NCI-H1105 treated with DMSO at 0.1 percent for 48 hours (cell line): ENCODE data around the gene LRRC26.

Source experiments
- DNase-seq: peaks from one replicate; lab custom pipeline; 2025; lab: John Stamatoyannopoulos, UW

The LRRC26 gene

DNA sequence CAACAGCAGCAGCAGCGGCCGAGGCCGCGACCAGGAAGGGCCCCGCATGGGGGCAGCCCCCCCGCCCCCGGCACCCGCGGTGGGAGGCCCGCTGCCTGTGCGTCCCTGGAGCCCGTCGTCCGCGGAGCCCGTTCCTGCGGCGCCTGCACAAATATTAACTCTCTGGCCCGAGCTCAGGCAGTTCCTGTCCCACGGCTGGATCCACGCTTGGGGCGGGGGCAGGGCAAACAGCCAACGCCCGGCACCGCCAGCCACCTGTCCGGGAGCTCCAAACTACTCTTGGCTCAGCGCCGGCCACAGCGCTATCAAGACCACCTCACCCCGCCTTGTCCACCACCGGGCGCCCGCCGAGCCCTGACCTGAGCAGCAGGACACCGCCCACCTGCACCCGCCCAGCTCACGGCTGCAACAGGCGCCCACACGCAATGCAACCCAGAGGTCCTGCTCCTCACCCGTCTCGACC, at the start of gene LRRC26:
Gene LRRC26 (minus strand): TSS at position 156 of the 463 bp plus-strand sequence. CDS start 108 bp downstream, at position 48.
- no peak for DNase-seq

DNA sequence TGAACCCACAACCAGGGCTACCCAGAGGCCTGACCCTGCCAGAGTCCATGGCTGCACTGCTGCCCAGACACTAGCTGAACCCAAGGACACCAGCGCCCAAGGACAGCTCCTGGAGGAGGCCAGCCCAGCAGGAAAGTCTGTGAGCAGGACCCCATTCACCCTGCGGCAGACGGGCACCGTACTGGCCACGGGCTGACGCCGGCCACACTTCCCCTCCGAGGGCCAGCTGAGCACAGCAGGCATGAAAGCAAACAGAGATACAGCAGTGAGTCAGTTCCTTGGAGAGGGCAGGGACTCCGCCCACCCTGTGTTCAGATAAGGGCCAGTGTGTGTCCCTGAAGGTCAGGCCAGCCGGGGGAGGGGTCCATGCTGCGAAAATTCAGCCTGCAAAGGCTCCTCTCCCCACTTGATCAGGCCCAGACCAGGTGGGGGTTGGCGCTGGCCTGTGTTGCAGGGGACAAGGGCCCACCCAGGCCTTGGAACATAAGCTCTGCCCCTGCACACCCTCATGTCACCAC, 49.0 kb upstream of the LRRC26 start:
- no peak for DNase-seq

- no peak for DNase-seq
Measured at GRCh38 chr9:137218212-137218753, 48.4 kb upstream of the LRRC26 start.

GRCh38 chr9:137217276-137218211, 47.7 kb upstream of the LRRC26 start:
- peak; percentile 64 for DNase-seq

- DNase-seq: no peak
Measured at GRCh38 chr9:137216188-137216965, 46.5 kb upstream of the LRRC26 start.

DNA sequence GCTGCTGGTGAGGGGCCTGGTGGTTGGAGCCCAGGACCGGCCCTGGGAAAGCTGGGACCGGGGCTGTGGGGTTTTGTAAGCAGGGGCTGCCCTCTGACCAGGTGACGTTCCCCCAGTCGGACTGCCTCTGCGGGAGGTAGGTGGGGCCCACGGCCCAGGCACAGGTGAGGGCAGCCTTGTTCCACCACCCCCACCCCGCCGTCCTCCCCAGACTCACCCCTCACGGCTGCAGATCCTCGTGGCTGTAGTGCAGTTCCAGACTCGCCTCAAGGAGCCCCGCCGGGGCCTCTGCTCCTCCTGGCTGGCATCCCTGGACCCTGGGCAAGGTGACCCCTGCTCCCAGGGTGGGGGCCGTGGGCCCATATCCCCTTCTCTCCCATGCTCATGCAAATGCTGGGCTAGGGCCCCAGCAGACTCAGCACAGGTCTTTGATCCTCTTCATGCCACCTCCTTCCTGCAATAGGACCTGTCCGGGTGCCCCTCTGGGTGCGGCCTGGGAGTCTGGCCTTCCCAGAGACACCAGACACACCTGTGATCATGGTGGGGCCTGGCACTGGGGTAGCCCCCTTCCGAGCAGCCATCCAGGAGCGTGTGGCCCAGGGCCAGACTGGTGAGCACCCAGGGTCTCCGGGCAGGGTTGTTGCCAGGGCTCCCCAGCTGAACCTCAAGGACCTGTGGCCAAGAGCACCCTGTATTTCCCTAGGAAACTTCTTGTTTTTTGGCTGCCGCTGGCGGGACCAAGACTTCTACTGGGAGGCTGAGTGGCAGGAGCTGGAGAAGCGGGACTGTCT, 45.5 kb upstream of the LRRC26 start:
- DNase-seq: no peak

- DNase-seq: no peak
Measured at GRCh38 chr9:137214620-137215019, 44.8 kb upstream of the LRRC26 start.

DNA sequence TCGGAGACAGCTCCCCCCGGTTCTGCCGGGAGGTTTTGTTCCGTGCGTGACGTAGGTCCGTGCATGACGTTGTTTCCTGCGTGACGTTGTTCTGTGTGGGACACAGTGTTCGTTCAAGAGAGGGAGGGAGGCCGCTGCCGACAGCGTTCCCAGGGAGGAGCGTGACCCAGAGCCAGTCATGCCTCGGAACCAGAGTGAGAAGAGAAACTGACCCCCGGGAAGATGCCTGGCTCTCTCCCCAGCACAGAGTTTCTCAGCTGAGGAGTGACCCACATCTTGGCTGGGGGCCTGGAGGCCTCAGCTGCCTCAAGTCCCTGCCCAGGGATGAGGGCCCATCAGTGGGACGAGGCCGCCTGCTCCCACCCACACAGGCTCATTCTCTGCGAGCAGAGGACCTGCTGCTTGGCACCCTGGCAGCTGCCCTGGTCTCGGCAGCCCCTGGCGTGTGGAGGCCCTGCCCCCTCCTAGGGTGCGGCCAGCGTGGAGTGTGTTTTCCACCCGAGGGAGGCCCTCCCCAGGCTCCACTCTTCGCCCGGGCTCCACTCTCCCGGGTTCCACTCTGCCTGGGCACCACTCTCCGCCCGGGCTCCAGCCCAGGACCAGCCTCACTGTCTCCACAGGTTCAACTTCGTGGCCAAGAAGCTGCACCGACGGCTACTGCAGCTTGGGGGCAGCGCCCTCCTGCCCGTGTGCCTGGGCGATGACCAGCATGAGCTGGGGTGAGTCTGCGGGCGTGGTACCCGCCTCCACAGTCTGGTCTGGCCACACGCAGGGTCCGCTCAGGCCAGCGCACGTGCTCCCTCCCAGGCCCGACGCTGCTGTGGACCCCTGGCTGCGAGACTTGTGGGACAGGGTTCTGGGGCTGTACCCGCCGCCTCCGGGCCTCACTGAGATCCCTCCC, 43.6 kb upstream of the LRRC26 start:
- peak; percentile 11 for DNase-seq

DNA sequence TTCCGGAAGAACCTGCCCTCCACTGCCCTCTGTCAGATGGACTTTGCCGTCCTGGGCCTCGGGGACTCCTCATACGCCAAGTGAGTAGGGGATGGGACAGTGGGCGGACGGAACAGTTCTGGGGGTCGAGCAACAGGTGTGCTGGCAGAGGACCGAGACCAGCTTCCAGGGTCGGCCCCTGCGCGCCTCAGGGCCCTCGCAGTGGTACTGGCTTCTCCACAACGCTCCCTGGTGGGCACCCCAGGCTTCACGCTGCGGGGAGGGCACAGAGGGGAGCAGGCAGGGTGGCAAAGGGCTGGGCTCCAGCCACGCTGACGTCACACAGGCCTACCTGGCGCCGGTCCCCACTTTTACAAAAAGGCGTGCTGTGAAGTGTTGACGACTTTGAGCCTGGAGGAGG, 42.7 kb upstream of the LRRC26 start:
- DNase-seq: no peak

DNA sequence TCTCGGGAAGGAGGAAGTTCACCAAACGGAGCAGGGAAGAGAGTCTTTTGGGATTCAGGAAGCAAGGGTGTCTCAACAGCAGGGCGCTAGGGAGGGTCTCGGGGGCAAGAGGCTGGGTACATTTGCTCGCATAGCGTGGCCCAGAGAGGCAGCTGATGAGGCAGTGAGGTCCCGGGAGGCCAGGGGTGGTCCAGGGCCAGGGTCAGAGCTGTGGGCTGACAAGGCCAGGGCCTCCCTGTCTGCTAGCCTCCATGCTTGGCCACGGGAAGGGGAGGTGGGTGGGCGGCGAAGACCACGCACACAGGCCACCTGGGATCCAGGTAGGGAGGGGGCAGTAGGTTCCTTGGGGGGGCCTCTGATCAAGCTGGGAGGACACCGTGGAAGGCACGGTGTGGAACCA, 41.7 kb upstream of the LRRC26 start:
- DNase-seq: no peak

GRCh38 chr9:137206602-137207001, 36.8 kb upstream of the LRRC26 start:
- DNase-seq: no peak

GRCh38 chr9:137205126-137206069, 35.5 kb upstream of the LRRC26 start, which contains the start of the genes NDOR1 and TMEM203:
Gene NDOR1, plus strand, starts transcription at chr9:137205700. Its CDS starts 78 bp downstream, at chr9:137205778.
Gene TMEM203, minus strand, starts transcription at chr9:137205648. Its CDS starts 234 bp downstream, at chr9:137205414.
- peak; percentile 56 for DNase-seq

DNA sequence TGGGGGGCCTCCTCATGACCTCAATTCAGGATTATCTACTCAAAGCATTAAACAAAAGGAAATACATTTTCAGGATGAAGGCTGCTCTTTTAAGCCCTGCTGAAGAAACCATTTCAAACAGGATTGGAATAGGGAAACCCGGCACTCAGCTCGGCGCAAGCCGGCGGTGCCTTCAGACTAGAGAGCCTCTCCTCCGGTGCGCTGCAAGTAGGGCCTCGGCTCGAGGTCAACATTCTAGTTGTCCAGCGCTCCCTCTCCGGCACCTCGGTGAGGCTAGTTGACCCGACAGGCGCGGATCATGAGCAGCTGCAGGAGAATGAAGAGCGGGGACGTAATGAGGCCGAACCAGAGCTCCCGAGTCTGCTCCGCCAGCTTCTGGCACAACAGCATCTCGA, 34.9 kb upstream of the LRRC26 start:
- DNase-seq: no peak

DNA sequence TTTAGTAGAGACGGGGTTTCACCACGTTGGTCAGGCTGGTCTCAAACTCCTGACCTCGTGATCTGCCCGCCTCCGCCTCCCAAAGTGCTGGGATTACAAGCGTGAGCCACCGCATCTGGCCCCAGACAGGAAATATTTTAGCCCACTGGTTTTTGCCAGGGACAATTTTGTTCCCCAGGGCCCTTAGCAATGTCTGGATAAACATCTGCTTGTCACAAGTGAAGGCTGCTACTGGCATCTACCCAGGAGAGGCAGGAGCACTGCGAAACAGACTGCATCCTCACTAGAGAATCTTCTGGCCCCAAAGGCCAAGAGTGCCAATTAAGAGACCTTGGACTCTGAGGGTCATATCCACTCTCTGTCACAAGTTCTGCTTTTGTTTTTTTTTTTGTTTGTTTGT, 33.1 kb upstream of the LRRC26 start:
- no peak for DNase-seq

- no peak for DNase-seq
Measured at GRCh38 chr9:137201205-137201868, 31.5 kb upstream of the LRRC26 start.

DNA sequence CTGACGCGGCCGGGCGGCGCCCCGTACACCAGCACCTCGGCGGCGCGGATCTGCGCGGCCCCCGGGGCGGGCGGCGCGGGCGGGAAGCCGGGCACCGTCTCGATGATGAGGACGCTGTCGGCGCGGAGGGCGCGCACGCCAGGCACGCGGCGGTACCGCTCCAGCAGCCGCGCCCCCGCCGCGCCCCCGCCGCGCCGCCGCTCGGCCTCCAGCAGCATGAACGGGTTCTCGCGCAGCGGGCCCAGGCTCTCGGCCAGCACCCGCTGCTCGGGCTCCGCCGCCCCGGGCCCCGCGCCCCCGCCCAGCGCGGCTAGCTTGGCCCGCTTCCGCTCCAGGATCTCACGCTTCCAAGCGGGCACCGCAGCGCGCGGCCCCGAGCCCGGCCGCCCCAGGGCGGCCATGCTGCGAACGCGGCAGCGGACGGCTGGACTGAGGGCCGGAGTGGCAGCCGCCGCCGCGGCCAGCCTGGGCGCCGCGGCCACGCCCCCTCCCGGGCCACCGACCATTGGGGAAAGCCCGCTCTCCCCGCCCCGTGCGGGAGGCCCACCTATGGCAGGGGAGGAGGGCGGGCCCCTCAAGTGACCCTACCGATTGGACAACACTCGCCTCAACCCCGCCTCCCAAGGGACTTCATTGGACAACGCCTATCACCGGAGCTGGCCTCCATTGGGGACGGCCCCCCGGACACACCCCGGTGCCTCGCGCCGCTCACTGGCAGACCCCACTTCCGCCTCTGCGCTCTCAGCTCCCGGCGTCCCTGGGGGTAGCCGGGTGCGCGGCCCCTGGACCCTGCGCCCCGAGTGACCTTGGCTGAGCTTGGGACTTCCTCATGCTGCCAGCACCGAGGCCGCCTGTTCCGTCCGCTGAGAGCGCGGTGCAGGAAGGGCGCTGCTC, 30.7 kb upstream of the LRRC26 start, which contains the start of gene TPRN:
Gene TPRN (minus strand): TSS at position 431 of the 894 bp plus-strand sequence. CDS start 30 bp downstream, at position 401.
- DNase-seq: peak; percentile 98

DNA sequence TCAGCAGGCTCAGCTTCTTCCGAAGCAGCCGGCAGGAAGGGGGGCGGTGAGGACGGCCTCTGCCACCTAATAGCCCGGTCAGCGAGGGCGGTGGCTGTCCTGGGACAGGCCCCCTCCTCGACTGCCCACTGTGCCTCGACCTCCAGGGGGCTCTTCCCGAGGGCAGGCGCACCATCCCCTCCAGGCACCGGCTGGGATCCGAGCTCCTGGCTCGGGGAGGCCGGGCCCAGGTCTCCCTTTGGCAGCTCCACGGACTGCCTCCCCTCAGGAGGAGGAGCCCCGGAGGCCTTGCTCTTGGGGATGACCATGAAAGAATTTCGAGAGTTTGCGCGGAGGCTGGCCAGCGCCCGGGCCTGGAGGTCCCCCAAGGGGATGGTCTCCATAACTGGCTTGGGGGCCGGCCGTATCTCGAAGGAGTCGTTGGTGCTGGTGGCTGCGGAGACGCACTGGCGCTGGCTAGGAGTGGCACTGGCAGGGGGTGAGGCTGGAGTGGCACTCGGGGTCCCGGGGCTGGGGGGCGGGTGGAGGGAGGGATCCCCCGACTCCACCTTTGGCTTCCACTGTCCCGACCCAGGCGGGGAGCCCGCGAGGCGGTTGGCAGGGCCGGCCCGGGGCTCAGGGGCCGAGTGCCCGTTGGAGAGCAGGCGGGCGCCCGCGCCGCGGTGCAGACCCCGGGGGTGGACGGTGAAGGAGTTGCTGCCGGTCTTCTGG, 29.7 kb upstream of the LRRC26 start:
- no peak for DNase-seq
